ENCODE results near the gene DNAJB2.

DNA sequence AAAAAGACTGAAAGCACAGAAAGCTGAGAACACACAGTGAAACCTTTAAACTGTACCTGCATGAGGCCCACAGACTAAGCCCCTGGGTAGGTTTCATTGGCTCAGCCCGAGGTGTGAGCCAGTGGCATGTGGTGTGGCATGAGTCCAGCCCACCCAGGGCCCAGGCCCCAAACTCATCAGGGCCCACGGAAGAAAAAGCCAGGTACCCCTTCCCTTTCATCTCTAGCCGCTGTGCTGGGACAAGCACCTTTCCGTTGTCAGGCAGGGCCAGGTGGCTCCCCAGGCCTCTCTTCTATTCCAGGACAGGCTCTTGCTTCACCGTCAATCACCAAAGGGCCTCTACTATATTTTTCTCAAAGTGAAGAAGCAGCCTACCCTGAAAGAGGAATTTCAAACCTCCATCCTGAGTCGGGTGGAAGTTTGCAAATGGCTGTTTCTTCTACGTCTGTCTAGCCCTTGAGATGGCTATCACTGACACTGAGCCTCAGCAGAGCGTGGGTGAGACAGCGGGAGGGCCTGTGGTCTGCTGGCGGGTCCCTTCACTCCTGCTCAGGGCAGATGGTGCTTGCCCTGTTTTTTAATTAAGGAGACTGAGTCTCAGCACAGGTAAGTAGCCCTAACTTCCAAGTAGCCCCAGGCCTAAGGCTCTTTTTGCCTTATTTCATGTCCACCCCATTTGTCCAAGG lies 8.6 kb downstream of the DNAJB2 start:
- TF ChIP-seq, protein P1, sequence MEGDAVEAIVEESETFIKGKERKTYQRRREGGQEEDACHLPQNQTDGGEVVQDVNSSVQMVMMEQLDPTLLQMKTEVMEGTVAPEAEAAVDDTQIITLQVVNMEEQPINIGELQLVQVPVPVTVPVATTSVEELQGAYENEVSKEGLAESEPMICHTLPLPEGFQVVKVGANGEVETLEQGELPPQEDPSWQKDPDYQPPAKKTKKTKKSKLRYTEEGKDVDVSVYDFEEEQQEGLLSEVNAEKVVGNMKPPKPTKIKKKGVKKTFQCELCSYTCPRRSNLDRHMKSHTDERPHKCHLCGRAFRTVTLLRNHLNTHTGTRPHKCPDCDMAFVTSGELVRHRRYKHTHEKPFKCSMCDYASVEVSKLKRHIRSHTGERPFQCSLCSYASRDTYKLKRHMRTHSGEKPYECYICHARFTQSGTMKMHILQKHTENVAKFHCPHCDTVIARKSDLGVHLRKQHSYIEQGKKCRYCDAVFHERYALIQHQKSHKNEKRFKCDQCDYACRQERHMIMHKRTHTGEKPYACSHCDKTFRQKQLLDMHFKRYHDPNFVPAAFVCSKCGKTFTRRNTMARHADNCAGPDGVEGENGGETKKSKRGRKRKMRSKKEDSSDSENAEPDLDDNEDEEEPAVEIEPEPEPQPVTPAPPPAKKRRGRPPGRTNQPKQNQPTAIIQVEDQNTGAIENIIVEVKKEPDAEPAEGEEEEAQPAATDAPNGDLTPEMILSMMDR (IDR thresholded peaks at IDR 0.05): no peak
- TF ChIP-seq POLR2AphosphoS5 (IDR thresholded peaks at IDR 0.05; ENCODE audit: insufficient read depth in 1 of 2, low read depth in 1 of 2): no peak

Measured in vagina (tissue), 2 donors.